Lung (tissue), 12 donors: Measurements from ENCODE around the gene KLHL30. TPM values are rescaled to one million over a fixed set of nuclear protein-coding genes. Genes with fewer than 3 reads are reported as not detected.

ENCODE experiments used
- ATAC-seq: fragments of 200-7000 bp; cut with Tn5 transposase; one replicate; pipeline ENCODE4 v1.9.1; 2020; ENCODE audit warnings: moderate number of reproducible peaks; ENCODE audit not compliant: insufficient read depth, low FRiP score
- DNase-seq, 3 donors: peaks; one replicate each; pipeline ENCODE4 v3.0.0-alpha.2; 2013 to 2017
- H3K27ac ChIP-seq, 2 donors: one replicate each; pipeline ENCODE4 v1.5.1; 2013; ENCODE audit warnings: mild to moderate bottlenecking in 2 of 2, moderate library complexity in 2 of 2, control low read depth in 1 of 2, inconsistent platforms in 1 of 2, low read depth in 1 of 2, low read length in 1 of 2
- H3K27me3 ChIP-seq, 3 donors: one replicate each; pipeline ENCODE4 v1.5.1; 2013; ENCODE audit warnings: low read length in 2 of 3; ENCODE audit not compliant: control insufficient read depth in 3 of 3, insufficient read depth in 3 of 3
- H3K36me3 ChIP-seq, 4 donors: one replicate each; pipeline ENCODE4 v1.5.1; 2013; ENCODE audit warnings: low read length in 4 of 4, mild to moderate bottlenecking in 1 of 4, moderate library complexity in 1 of 4; ENCODE audit not compliant: control insufficient read depth in 4 of 4, insufficient read depth in 4 of 4
- H3K4me1 ChIP-seq, 5 donors: one replicate each; pipeline ENCODE4 v1.5.1; 2013; ENCODE audit warnings: low read length in 5 of 5, mild to moderate bottlenecking in 2 of 5, moderate library complexity in 1 of 5; ENCODE audit not compliant: control insufficient read depth in 5 of 5, insufficient read depth in 5 of 5
- H3K4me3 ChIP-seq: one replicate; pipeline ENCODE4 v1.5.1; 2013; ENCODE audit warnings: mild to moderate bottlenecking, control low read depth, moderate library complexity
- H3K9ac ChIP-seq, 2 donors: one replicate each; pipeline ENCODE4 v1.5.1; 2013; ENCODE audit warnings: low read length in 2 of 2, control low read depth in 1 of 2; ENCODE audit not compliant: insufficient read depth in 1 of 2
- H3K9me3 ChIP-seq, 4 donors: one replicate each; pipeline ENCODE4 v1.5.1; 2013; ENCODE audit warnings: low read length in 3 of 4, mild to moderate bottlenecking in 1 of 4, moderate library complexity in 1 of 4; ENCODE audit not compliant: control insufficient read depth in 4 of 4, insufficient read depth in 3 of 4
- CTCF ChIP-seq: IDR thresholded peaks from 2 replicates; pipeline ENCODE4 v1.5.1; 2012; ENCODE audit warnings: mild to moderate bottlenecking; ENCODE audit errors: control extremely low read depth, extremely low read depth
- WGBS, 2 donors: extraction: QIAGEN DNeasy Blood & Tissue Kit; methylation state at CpG; one replicate each; pipeline ENCODE4 v1.1.7; 2013; 5-methylcytosine and 5-hydroxymethylcytosine counted together
- polyA plus RNA-seq, 2 donors: library from polyadenylated mRNA; stranded (reverse); fragments of 200-250 nt; gene quantifications; one replicate each; pipeline ENCODE4 v1.2.1, GENCODE V29; 2013
- total RNA-seq, 2 donors: library from RNA; depleted of rRNA in 1 of 2; stranded (reverse); fragments of >200 nt in 1 of 2; gene quantifications; one replicate each; pipeline ENCODE4 v1.2.1, GENCODE V29; 2014 to 2021
- donor health status: control.
- donor health status: control.
- donor health status: Bipolar disorder and iron deficiency.
- donor health status: healthy.
- donor health status: DM: yes; HTN: yes; CAD: no.

KLHL30 gene
- total and polyA plus RNA-seq, 4 donors, result 0.18 to 2.1 (median 0.39) TPM

DNA sequence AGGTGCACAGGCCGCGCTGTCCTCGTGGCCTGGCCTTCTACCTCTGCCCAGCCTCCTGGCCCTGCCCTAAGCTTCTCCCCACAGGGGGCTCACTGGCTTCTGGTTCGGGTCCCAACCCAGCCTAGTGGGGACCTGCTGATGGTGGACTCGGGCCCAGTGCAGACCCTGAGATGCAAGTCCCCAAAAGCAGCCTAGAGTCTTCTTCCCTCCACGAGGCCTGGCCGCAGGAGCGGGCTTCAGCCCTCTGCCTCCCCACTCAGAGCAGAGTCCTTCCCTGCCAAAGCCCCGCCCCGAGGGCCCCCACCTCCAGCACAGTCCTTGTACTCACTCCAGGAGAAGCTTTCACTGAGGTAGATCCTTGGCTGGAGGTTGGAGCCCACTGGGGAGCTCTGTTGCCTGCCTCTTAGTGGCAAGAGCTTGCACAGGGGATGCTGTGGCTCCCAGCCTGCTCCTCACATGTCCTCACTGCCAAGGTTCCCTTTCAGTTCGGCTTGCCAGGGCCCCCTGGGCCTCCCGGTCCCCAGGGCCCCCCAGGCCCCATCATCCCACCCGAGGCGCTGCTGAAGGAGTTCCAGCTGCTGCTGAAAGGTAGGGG lies 23.9 kb downstream of the KLHL30 start:
- WGBS, 2 donors, result 84 to 89% methylated on average over 14 of the region's 14 CpGs
- Histone ChIP-seq H3K27ac (no peak overlapping the region), H3K4me3 (no peak overlapping the region), H3K9me3 (no peaks in the 10 kb centered on the region), H3K36me3 (peaks cover 0 to 6% (median 0%) of the 10 kb centered on the region in 4 donors), H3K4me1 (peaks cover 0 to 17% (median 8%) of the 10 kb centered on the region in 5 donors), H3K9ac (no peak overlapping the region), H3K27me3 (peaks cover 0 to 19% (median 13%) of the 10 kb centered on the region in 3 donors)
- TF ChIP-seq CTCF, result no peak
- ATAC-seq (no peak), DNase-seq (no peak)

GRCh38 chr2:238162846-238163441 lies 24.5 kb downstream of the KLHL30 start:
- DNase-seq (no peak), ATAC-seq (no peak)
- peaks cover 0 to 17% (median 8%) of the 10 kb centered on the region in 5 donors for H3K4me1 ChIP-seq
- 63 to 70% methylated on average over 13 to 15 of the region's 15 CpGs for WGBS, 2 donors
- peaks cover 0 to 19% (median 13%) of the 10 kb centered on the region in 3 donors for H3K27me3 ChIP-seq
- no peak overlapping the region for H3K9ac ChIP-seq
- H3K36me3 ChIP-seq, result peaks cover 0 to 12% (median 0%) of the 10 kb centered on the region in 4 donors
- H3K9me3 ChIP-seq, result no peaks in the 10 kb centered on the region
- H3K4me3 ChIP-seq, result no peak overlapping the region
- no peak overlapping the region for H3K27ac ChIP-seq
- TF ChIP-seq CTCF, result no peak

DNA sequence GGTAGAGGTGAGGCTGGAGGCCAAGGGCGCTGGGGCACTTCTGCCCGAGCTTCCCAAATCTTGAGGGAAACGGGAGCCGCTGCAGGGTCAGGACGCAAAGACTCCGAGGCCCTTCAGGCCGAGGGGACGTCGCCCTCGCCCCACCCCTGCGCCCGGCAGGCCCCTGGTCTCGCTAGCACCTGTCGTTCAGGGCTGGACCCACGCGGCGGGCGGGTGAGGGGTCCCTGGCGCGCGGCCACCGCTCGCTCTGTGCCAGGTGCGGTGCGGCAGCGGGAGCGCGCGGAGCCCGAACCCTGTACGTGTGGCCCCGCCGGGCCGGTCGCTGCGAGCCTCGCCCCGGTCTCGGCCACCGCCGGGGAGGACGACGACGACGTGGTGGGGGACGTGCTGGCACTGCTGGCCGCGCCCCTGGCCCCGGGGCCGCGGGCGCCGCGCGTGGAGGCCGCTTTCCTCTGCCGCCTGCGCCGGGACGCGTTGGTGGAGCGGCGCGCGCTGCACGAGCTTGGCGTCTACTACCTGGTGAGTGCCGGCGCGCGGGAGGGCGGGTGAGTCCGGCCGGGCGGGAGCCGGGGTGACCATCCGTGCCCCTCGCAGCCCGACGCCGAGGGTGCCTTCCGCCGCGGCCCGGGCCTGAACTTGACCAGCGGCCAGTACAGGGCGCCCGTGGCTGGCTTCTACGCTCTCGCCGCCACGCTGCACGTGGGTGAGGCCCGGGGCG lies 25.2 kb downstream of the KLHL30 start:
- no peak for DNase-seq
- peaks cover 0 to 19% (median 13%) of the 10 kb centered on the region in 3 donors for H3K27me3 ChIP-seq
- no peak for ATAC-seq
- H3K27ac ChIP-seq, result no peak overlapping the region
- WGBS, 2 donors, result 1 to 4% methylated on average over 42 to 95 of the region's 95 CpGs
- H3K9me3 ChIP-seq, result no peaks in the 10 kb centered on the region
- peaks cover 0 to 17% (median 8%) of the 10 kb centered on the region in 5 donors for H3K4me1 ChIP-seq
- H3K9ac ChIP-seq, result no peak overlapping the region
- TF ChIP-seq CTCF, result no peak
- H3K4me3 ChIP-seq, result no peak overlapping the region
- peaks cover 0 to 18% (median 0%) of the 10 kb centered on the region in 4 donors for H3K36me3 ChIP-seq
